Cardiac fibroblast (primary cell): ENCODE data around the gene PRIM2.
"Not testable (repeated sequence)": the region's sequence is repeated elsewhere in the genome, so short reads cannot be mapped to it uniquely, and the experiment has no call there.

Experiments
- DNase-seq, 2 donors: peaks; one replicate each; pipeline versions ENCODE4 v3.0.0 to v3.0.0-alpha.2; 2010; ENCODE audit warnings: low read depth in 2 of 2
- H3K4me3 ChIP-seq, 2 donors: replicated peaks in 1 of 2; 1 replicate in 1 of 2; 2 replicates in 1 of 2; pipeline ENCODE4 v1.5.1; 2011; ENCODE audit warnings: low read depth in 2 of 2, low read length in 2 of 2, mild to moderate bottlenecking in 2 of 2, moderate library complexity in 1 of 2
- CTCF ChIP-seq: IDR thresholded peaks from one replicate; pipeline ENCODE4 v1.5.1; 2011; ENCODE audit warnings: low read depth, mild to moderate bottlenecking, low read length, inconsistent platforms

PRIM2 gene

GRCh38 chr6:57500368-57501021 is 183.1 kb downstream of the PRIM2 start:
- DNase-seq = peak; percentile 39 to 41
- not testable (repeated sequence) for H3K4me3 ChIP-seq

DNA sequence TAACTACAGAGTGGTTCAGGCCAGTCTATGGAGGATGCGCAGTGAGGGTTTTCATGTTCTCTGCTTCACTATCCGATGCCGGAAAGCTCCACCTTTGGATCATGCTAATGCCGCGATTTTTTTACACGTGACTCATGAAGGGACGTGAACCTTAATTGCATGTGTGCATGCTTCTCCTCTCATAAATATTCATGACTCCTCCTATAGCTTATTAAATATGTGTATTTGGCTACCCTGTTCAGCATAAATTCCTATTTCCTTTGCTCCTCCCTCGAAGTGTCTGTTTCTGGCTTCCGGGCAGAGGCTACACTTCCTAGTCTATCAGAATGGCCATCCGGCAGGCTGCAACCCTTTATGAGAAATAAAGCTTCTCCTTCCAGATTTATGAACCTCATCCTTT is 185.0 kb downstream of the PRIM2 start:
- DNase-seq, H3K4me3 ChIP-seq: not testable (repeated sequence)

DNA sequence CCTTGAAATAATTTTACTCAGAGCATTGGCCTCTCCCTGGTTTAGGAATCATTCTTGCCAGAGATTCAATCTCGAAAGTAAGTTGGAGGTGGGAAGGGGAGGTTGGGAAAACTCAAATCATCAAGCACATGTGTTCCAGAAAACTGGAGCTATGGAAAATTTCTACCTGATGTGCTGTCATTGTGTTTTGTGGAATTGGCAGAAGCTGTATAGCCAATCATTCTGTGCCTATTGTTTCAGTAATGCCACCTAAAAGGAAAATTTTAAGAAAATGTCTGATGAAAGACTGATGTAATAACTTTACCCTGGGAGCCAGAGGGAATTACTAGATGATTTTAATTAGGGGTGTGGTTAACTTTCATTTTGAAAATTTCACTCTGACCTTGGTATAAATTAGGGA is 187.8 kb downstream of the PRIM2 start:
- H3K4me3 ChIP-seq, DNase-seq: not testable (repeated sequence)

DNA sequence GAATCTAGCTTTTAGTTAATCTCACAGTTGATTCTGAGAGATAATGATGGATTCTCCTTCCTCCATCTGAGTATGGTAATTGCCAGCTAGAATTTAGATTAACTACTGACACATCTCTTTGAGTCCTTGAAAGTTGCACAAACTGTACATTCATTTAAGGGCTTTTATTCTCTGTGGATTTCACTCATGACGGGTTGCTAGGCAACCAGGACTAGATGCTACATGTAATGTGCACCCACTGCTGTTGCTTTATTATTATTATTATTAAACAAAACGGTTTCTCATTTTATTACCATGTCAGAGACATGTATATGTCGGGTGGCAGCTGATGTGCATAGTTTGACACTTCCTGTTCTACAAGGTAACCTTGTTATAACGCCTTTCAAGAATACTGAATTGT is 193.0 kb downstream of the PRIM2 start:
- H3K4me3 ChIP-seq = not testable (repeated sequence)

DNA sequence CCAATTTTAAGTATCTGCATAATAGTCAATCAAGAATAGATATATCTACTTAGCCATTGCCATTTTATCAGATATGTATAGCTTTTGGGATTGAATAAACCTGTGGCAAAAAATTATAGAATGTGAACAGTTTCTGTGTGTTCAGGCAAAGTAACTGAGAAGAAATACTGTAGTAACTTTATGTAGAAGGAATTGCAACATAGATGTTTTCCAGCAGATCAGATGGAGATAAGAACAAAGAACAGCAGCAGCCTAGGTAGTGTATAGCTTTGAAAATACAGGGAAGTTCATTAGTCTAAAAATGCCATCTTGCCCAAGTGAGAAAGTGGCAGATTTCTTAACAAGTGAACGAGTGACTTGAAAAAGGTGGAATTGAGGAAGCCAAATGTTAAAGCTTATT is 197.7 kb downstream of the PRIM2 start:
- not testable (repeated sequence) for H3K4me3 ChIP-seq, DNase-seq

More for the DNA sequence above, 193.0 kb downstream of the PRIM2 start:
- DNase-seq = not testable (repeated sequence)

- not testable (repeated sequence) for DNase-seq, H3K4me3 ChIP-seq
Measured at GRCh38 chr6:57515845-57516244, 198.4 kb downstream of the PRIM2 start.

GRCh38 chr6:57516776-57517175 is 199.3 kb downstream of the PRIM2 start:
- not testable (repeated sequence) for H3K4me3 ChIP-seq, DNase-seq

DNA sequence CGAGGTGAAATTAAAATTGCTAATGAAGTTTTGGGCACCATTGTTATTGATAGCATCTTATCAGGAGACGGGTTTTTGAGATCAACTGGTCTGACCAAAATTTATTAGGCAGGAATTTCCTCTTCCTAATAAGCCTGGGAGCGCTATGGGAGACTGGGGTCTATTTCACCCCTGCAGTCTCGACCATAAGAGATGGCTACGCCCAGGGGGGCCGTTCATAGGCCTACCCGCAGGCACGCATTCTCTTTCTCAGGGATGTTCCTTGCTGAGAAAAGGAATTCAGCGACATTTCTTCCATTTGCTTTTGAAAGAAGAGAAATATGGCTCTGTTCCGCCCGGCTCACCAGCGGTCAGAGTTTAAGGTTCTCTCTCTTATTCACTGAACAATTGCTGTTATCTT is 201.8 kb downstream of the PRIM2 start:
- not testable (repeated sequence) for DNase-seq

DNA sequence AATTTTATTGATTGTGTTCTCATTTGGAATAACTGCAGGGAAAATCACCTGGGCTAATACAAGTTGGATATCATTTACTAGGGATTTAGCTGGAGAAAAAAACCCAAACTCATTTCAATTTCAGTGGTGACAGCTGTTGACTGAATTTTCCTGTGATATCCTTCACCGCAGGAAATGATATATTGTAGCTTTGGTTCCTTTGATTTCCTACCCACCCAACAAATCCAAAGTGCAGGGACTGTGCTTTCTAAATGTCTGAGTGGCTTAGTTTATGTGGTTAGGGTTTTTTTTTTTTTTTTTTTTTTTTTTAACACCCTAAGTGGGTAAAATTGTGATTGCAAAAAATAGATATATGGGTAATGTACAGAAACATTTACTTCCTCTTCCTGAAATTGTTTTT is 203.7 kb downstream of the PRIM2 start:
- not testable (repeated sequence) for H3K4me3 ChIP-seq, DNase-seq

More for the DNA sequence above, 201.8 kb downstream of the PRIM2 start:
- H3K4me3 ChIP-seq = not testable (repeated sequence)

GRCh38 chr6:57523221-57523620 is 205.8 kb downstream of the PRIM2 start:
- peak in 1 of 2 donors; percentile 7 for DNase-seq
- H3K4me3 ChIP-seq = not testable (repeated sequence)

- not testable (repeated sequence) for H3K4me3 ChIP-seq, DNase-seq
Measured at GRCh38 chr6:57529755-57530154, 212.3 kb downstream of the PRIM2 start.

DNA sequence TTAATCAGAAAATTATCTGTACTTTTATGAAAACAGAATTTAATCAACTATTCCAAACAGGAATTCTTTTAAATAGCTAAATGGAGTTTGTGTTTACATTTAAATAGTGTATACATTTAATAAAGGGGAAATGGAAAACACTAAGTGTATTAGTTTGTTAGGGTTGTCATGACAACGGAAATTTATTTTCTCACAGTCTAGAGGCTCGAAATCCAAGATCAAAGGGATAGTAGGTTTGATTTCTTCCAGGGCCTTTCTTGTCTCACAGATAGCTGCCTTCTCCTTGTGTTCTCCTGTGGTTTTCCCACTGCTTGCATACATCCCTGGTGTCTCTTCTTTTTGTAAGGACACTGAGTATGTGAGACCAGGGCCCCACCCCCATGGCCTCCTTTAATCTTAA is 215.2 kb downstream of the PRIM2 start:
- H3K4me3 ChIP-seq, DNase-seq: not testable (repeated sequence)

DNA sequence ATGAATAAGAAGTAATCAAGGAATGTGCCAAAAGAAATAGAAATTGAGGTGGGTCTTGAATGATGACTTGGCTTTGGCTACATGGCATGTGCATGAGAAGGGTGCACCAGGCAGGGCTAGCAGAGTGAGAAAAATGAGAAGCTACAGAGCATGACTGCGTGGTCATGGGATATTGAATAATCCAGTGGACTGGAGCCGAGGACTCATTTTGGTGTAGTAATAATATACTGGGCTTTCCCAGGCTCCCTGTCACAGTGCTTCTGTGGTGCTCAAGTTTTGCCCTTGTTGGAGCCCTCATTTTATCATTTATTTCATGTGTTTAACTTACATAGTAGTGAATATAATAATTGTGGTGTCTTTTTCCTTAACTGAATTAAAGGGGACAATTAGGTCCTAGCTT is 217.7 kb downstream of the PRIM2 start:
- peak in 1 of 2 donors; percentile 27 for DNase-seq
- H3K4me3 ChIP-seq = not testable (repeated sequence)

- not testable (repeated sequence) for H3K4me3 ChIP-seq
- TF ChIP-seq CTCF = peak; percentile 22
- DNase-seq = peak; percentile 68
Measured at GRCh38 chr6:57535994-57536393, 218.6 kb downstream of the PRIM2 start.

GRCh38 chr6:57537916-57538315 is 220.5 kb downstream of the PRIM2 start:
- H3K4me3 ChIP-seq, DNase-seq: not testable (repeated sequence)

- not testable (repeated sequence) for H3K4me3 ChIP-seq, DNase-seq
Measured at GRCh38 chr6:57551961-57552360, 234.5 kb downstream of the PRIM2 start.

DNA sequence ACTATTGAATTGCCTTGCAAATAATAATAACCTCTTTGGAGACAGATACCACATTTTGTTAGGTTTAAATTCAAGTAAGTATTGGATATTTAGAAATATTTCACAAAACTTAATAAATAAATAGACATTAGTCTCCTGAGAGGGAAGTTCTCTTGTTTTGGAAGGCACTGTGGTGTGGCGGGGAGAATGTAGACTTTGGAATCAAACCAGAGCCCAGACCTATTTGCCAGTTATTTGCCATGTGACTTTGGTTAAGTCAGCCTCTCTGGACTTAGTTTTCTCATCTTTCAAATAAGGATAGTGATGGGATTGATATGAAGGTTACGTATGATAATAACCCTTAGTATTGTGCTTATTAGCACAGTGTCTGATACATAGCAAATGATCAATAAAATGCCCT is 240.4 kb downstream of the PRIM2 start:
- DNase-seq, H3K4me3 ChIP-seq: not testable (repeated sequence)

- not testable (repeated sequence) for DNase-seq
Measured at GRCh38 chr6:57559170-57559569, 241.7 kb downstream of the PRIM2 start.

More at GRCh38 chr6:57559170-57559569, 241.7 kb downstream of the PRIM2 start:
- H3K4me3 ChIP-seq = not testable (repeated sequence)
